LNCaP clone FGC (cell line): ENCODE results near the gene ARL4C.
A peak's percentile ranks its signal among the peaks of the same experiment; 100 is the strongest.

Experiments used
- DNase-seq: peaks from one replicate; pipeline ENCODE4 v3.0.0-alpha.2; 2011; ENCODE audit warnings: low read depth
- H3K4me3 ChIP-seq: 2 replicates; pipeline ENCODE4 v1.5.1; 2011; ENCODE audit warnings: mild to moderate bottlenecking, low read depth, low read length, control low read depth
- TF ChIP-seq, protein P1 (sequence below): IDR thresholded peaks from 2 replicates; pipeline ENCODE4 v1.5.1; 2012; ENCODE audit warnings: mild to moderate bottlenecking; ENCODE audit not compliant: control insufficient read depth, insufficient read depth; ENCODE audit errors: extremely low read depth

ARL4C gene, protein sequence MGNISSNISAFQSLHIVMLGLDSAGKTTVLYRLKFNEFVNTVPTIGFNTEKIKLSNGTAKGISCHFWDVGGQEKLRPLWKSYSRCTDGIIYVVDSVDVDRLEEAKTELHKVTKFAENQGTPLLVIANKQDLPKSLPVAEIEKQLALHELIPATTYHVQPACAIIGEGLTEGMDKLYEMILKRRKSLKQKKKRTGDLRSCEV

DNA sequence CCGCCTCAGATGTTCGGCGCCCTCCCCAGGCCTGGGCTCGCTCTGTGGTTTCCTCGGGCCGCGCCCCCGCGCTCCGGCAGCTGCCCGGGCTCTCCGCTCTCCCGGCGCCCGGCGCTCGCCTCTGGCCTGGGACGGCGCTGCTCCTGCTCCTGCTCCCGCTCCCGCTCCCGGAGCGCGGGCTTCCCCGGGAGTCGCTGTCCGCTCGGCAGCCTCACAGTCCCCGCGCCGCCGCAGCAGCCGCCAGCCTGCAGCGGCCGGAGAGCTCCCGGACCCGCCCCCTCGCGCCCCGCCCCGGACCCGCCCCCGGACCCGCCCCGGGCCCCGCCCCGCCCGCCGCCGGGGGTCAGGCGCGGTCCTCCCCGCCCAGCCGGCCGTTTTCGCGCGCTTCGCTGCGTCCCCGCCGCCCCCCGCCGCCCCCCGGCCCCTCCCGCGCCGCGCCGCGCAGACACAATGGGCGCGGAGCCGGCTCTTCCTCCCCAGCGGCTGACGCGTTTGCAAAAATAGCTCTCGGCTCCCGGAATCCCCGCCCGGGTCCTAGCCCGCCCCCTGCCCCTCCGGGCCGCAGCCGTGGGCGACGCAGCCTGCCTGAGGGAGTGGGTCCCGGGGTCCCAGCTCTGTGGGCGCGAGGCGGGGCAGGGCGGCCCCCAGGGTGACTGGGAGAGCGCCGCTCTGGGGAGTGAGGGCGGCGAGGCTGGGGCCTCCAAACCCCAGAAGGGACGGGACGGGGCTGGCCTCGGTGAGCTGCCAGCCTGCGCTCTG, at the start of gene ARL4C:
ARL4C (minus strand) TSS at position 247 of the 759 bp plus-strand sequence. CDS start 495 bp downstream, outside the sequence.
- TF ChIP-seq, protein P1, sequence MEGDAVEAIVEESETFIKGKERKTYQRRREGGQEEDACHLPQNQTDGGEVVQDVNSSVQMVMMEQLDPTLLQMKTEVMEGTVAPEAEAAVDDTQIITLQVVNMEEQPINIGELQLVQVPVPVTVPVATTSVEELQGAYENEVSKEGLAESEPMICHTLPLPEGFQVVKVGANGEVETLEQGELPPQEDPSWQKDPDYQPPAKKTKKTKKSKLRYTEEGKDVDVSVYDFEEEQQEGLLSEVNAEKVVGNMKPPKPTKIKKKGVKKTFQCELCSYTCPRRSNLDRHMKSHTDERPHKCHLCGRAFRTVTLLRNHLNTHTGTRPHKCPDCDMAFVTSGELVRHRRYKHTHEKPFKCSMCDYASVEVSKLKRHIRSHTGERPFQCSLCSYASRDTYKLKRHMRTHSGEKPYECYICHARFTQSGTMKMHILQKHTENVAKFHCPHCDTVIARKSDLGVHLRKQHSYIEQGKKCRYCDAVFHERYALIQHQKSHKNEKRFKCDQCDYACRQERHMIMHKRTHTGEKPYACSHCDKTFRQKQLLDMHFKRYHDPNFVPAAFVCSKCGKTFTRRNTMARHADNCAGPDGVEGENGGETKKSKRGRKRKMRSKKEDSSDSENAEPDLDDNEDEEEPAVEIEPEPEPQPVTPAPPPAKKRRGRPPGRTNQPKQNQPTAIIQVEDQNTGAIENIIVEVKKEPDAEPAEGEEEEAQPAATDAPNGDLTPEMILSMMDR: peak; percentile 7
- H3K4me3 ChIP-seq: peak within 1 kb of the TSS; percentile 44
- DNase-seq: peak; percentile 22

DNA sequence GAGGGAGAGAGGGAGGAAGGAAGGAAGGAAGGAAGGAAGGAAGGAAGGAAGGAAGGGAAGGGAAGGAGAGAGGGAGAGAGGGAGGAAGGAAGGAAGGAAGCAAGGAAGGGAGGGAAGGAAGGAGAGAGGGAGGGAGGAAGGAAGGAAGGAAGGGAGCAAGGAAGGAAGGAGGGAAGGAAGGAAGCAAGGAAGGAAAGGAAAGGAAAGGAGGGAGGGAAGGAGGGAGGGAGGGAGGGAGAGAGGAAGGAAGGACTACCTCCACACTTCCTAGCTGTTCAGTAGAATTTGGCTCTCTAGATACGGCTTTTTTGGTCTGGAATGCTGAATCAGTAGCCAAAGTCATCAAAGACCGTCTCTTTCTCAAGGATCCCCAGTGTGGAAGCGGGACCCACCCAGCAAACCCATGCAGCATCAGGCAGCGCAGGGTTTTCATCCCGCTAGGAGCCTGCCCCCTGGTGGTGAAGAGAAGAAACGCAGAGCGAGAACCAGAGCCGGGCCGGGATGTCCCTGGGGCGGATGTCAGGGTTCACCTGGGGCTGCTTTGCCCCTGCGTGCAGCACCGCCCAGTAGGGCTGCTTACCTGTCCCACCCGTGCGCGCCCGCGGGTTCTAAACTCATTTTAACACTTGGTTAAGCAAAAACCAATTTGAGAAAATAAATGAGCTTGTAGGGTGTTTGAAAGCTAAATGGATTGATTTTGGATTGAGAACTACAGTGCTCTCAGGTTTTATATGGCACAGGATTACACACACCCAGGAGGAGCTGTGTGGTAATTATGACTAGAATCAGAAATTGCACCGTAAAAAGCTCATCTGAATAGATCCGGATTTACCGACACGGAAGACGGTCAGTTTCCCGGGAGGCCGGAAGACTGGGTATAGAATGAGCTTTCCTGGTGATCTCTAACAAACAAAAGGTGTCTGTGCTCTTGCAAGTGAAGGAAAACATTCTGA, 48.1 kb upstream of the ARL4C start:
- TF ChIP-seq, protein P1: peak; percentile 65
- DNase-seq: no peak
- no peak overlapping the region for H3K4me3 ChIP-seq

DNA sequence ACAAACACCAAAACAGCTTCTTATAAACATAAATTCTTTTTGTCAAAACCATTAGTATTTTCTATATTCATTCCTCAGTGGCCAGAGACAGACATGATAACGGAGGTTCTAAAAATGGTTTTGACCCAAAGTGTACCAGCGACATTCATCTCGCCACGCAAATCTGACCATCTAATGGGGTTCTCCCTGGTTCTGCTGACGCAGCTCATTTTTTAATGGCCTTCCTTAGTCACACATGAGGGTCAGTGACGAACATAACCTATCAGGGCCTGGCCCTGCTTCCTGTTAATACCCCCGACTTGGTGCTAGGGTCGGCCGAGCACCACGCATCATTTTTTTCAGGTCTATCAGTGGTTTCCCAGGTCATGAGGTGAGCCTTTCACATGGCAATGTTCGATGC, 45.9 kb upstream of the ARL4C start:
- no peak for DNase-seq
- H3K4me3 ChIP-seq: no peak overlapping the region
- TF ChIP-seq, protein P1: no peak

DNA sequence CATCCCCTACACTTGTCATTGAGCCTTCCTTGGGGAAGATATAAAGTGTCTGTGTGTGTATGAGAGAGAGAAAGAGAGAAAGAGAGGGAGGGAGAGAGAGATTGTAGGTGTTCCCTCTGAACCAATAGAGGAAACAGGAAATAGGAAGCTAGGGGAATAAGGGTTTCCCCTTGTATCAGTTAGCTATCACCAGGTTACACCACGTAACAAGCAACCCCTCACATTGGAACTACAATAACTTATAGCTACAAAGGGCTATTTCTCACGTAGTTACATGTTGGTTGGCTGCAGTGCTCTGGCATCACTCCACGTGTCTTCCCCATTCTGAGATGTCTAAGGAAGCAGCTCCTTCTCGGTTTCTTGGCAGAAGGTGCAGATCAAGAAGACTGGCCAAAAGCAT, 41.0 kb upstream of the ARL4C start:
- TF ChIP-seq, protein P1: no peak
- no peak for DNase-seq

DNA sequence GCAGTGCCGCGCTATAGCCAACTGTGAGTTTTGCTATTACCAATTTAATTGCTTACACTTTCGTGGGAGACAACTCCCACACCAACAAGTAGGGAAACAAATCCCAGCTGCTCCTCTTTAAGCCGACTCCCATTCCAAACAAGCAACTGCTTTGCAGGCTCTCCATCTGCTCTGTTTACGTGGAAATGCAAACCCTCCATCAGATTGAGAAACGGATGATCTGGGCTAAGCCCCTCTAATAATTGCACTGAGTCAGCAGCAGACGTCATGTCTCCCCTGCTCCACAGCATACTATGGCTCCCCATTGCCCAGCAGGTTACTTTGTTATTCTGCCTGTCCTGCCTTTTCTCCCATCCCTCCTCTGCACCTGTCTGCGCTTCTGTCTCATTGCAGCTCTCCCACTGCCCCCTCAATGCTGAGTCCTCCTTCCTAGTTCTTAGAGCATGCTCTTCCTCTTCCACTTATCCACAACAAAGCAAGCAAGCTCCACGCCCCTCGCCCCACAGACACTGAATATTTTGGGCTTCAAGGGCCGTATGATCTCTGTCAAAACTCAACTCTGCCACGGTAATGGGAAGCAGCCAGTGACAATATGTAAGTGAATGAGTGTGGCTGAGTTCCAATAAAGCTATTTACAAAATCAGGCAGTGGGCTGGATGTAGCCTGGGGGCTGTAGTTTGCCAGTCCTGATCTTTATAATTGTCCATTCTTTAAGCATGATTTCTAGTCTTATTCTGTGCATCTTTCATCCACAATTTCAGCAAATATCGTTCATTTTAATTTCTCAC, 39.5 kb upstream of the ARL4C start:
- DNase-seq: no peak
- TF ChIP-seq, protein P1: no peak
- H3K4me3 ChIP-seq: no peak overlapping the region

More for the DNA sequence above, 41.0 kb upstream of the ARL4C start:
- H3K4me3 ChIP-seq: no peak overlapping the region

DNA sequence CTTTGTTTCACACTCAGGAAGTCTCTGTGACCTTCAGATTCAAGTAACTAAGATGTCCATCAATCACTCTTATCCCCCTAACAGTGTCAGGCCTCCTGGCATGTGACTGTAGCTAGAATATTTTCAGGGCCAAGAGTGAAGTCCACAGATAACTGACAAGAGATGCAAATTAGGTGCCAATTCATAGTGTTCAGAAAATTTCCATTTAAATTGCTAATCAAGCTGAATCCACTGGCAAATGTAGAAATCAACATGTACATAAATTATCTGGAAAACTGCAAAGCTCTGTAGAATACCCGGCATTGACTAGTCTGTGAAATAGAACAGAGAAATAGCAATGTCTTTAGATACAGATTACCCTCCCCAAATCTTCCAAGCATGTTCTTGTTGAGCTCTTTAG, 38.6 kb upstream of the ARL4C start:
- TF ChIP-seq, protein P1: no peak
- no peak for DNase-seq
- H3K4me3 ChIP-seq: no peak overlapping the region
